Endothelial cell of umbilical vein (primary cell): ENCODE data around the gene CRACR2B. TPM values are rescaled to one million over a fixed set of nuclear protein-coding genes. Genes with fewer than 3 reads are reported as not detected.
A peak's percentile ranks its signal among the peaks of the same experiment; 100 is the strongest.

Experiments used
- BruUV-seq: library from RNA; stranded (reverse); fragments of 400-500 nt; replicated peaks from 2 replicates; lab custom pipeline; 2021; lab: Mats Ljungman, UMichigan
- CTCF ChIA-PET: fragments of 300-600, 350-600 bp; sonication (Branson Sonifier 250); formaldehyde crosslinking; loops from one replicate; lab custom pipeline; 2021; ENCODE audit warnings: antibody characterized with exemption, inconsistent platforms; lab: Charles Lee
- POLR2A ChIA-PET: fragments of 300-600, 350-600 bp; sonication (Branson Sonifier 250); formaldehyde crosslinking; loops from one replicate; lab custom pipeline; 2021; ENCODE audit warnings: antibody characterized with exemption, inconsistent platforms; lab: Charles Lee
- DNase-seq: peaks from one replicate; pipeline ENCODE4 v3.0.0-alpha.2; 2011; ENCODE audit warnings: low read depth, low spot score
- FAIRE-seq: peaks from 2 replicates; lab custom pipeline; 2011; peaks lifted over from hg19 to GRCh38; lab: Jason Lieb, UNC
- H2AFZ ChIP-seq: 2 replicates; pipeline ENCODE4 v1.6.0; 2012; ENCODE audit warnings: low read depth, low read length, control low read depth, inconsistent platforms
- H3K27ac ChIP-seq: 2 replicates; pipeline ENCODE4 v1.5.1; 2011; ENCODE audit warnings: low read depth, mild to moderate bottlenecking, control low read depth, low read length, moderate library complexity; ENCODE audit not compliant: insufficient read depth
- H3K27me3 ChIP-seq, 2 experiments: 2 replicates each; pipeline versions ENCODE4 v1.6.0 to v1.6.1; 2011; ENCODE audit warnings: low read length in 2 of 2, mixed read lengths in 1 of 2; ENCODE audit not compliant: control insufficient read depth in 2 of 2, insufficient read depth in 2 of 2
- H3K36me3 ChIP-seq, 2 experiments: 2 replicates in 1 of 2; 3 replicates in 1 of 2; pipeline ENCODE4 v1.5.1; 2011; ENCODE audit warnings: low read length in 2 of 2, mild to moderate bottlenecking in 1 of 2, moderate library complexity in 1 of 2; ENCODE audit not compliant: control insufficient read depth in 2 of 2, insufficient read depth in 2 of 2; ENCODE audit errors: extremely low read depth in 1 of 2
- H3K4me1 ChIP-seq: 3 replicates; pipeline ENCODE4 v1.5.1; 2011; ENCODE audit warnings: mild to moderate bottlenecking, low read length; ENCODE audit not compliant: control insufficient read depth, insufficient read depth; ENCODE audit errors: extremely low read depth
- H3K4me2 ChIP-seq: 2 replicates; pipeline ENCODE4 v1.6.1; 2011; ENCODE audit warnings: low read length, control low read depth, mixed read lengths; ENCODE audit not compliant: insufficient read depth
- H3K4me3 ChIP-seq, 3 experiments: fragments of 200-600 bp in 1 of 3; sonication (generic), shearing (Covaris generic) in 1 of 3; replicated peaks in 1 of 3; 2 replicates each; pipeline ENCODE4 v1.5.1; 2011 to 2016; ENCODE audit warnings: control low read depth in 3 of 3, low read length in 3 of 3, mild to moderate bottlenecking in 2 of 3, inconsistent platforms in 1 of 3, low read depth in 1 of 3, moderate library complexity in 1 of 3; ENCODE audit not compliant: insufficient read depth in 1 of 3
- H3K79me2 ChIP-seq: 2 replicates; pipeline ENCODE4 v1.6.0; 2012; ENCODE audit warnings: low read length, inconsistent platforms; ENCODE audit not compliant: control insufficient read depth, insufficient read depth
- H3K9ac ChIP-seq: replicated peaks from 2 replicates; pipeline ENCODE3; 2011; ENCODE audit warnings: low read length, control low read depth; ENCODE audit not compliant: insufficient read depth; ENCODE audit errors: extremely low read depth
- H3K9me1 ChIP-seq: replicated peaks from 3 replicates; pipeline ENCODE4 v1.6.0; 2011; ENCODE audit warnings: mild to moderate bottlenecking, low read length; ENCODE audit not compliant: control insufficient read depth, insufficient read depth; ENCODE audit errors: extremely low read depth
- H3K9me3 ChIP-seq: replicated peaks from 2 replicates; pipeline ENCODE4 v1.5.1; 2012; ENCODE audit warnings: low read length, inconsistent platforms; ENCODE audit not compliant: control insufficient read depth, insufficient read depth
- H4K20me1 ChIP-seq: replicated peaks from 2 replicates; pipeline ENCODE3; 2011; ENCODE audit warnings: mild to moderate bottlenecking, low read length; ENCODE audit not compliant: control insufficient read depth, insufficient read depth; ENCODE audit errors: extremely low read depth
- EZH2 ChIP-seq: IDR thresholded peaks from 2 replicates; pipeline ENCODE4 v1.6.1; 2012; ENCODE audit warnings: borderline replicate concordance, low read depth, mild to moderate bottlenecking, moderate library complexity, low read length, inconsistent platforms; ENCODE audit not compliant: severe bottlenecking
- FOS ChIP-seq: IDR thresholded peaks from 2 replicates; pipeline ENCODE4 v1.6.1; 2011; ENCODE audit warnings: mild to moderate bottlenecking, low read length, moderate library complexity, borderline replicate concordance; ENCODE audit not compliant: insufficient read depth
- JUN ChIP-seq: IDR thresholded peaks from 2 replicates; pipeline ENCODE4 v1.6.1; 2011; ENCODE audit warnings: borderline replicate concordance, low read depth; ENCODE audit not compliant: insufficient read length, insufficient read depth
- MYC ChIP-seq: IDR thresholded peaks from one replicate; pipeline ENCODE4 v1.6.1; 2011; ENCODE audit warnings: mild to moderate bottlenecking, low read depth, low read length
- POLR2A ChIP-seq: IDR thresholded peaks from 2 replicates; pipeline ENCODE4 v1.6.1; 2012; ENCODE audit warnings: low read depth, mild to moderate bottlenecking, control low read depth, low read length
- POLR2AphosphoS5 ChIP-seq: IDR thresholded peaks from 2 replicates; pipeline ENCODE4 v1.6.1; 2012; ENCODE audit warnings: low read depth, mild to moderate bottlenecking, control low read depth, low read length, moderate library complexity; ENCODE audit not compliant: insufficient read depth
- dilution Hi-C: fragments of 300-500 bp; cut with MboI; formaldehyde crosslinking; loops from one replicate; pipeline ENCODE4 v1.15.0; 2019; ENCODE audit warnings: low sequenced_read_pairs; ENCODE audit not compliant: extremely low pct_ligation_motif_present
- intact Hi-C: fragments of 100-400 bp; cut with micrococcal nuclease; formaldehyde crosslinking; loops from one replicate; pipeline ENCODE4 v1.10.0; 2022
- polyA plus RNA-seq, 4 experiments: library from polyadenylated mRNA; depleted of rRNA in 3 of 4; stranded (reverse) in 3 of 4; unstranded in 1 of 4; fragments of >200 nt; gene quantifications; 2 replicates each; pipeline versions ENCODE4 v1.2.1 to v1.2.3, GENCODE V29; 2011 to 2012; ENCODE audit warnings: missing spikeins in 1 of 4
- total RNA-seq: library from RNA; stranded (reverse); gene quantifications from 2 replicates; pipeline ENCODE4 v1.2.3, GENCODE V29; 2021

The CRACR2B gene
- total and polyA plus RNA-seq, 2 donors (not counting 3 experiments of a cell fraction or from before 2014, with no cell fraction given), result 8.4 to 9.3 TPM

- H3K4me2 ChIP-seq, result peak overlapping the region; percentile 63
- peak; percentile 85 for FAIRE-seq
- no peak overlapping the region for H2AFZ ChIP-seq
- peaks cover 3 to 17% of the 10 kb centered on the region in 2 experiments for H3K36me3 ChIP-seq
- no peaks in the 10 kb centered on the region for H3K27me3 ChIP-seq
- peak overlapping the region; percentile 52 to 79 (median 77) for H3K4me3 ChIP-seq
- ChIA-PET CTCF (interaction anchor here (1.1 to 2.7 kb wide), 3 partner anchors 9 to 14 kb away, joined by 3 to 11 read pairs (median 7); partner anchors contain the start of gene RPLP2), POLR2A (interaction anchor here (0.6 to 3.3 kb wide), 7 partner anchors 9 to 30 kb away, joined by 3 to 23 read pairs (median 9); partner anchors contain the start of genes CEND1, RPLP2 and TSPAN4)
- dilution Hi-C loops, result no loop called here
- peak overlapping the region; percentile 89 for H3K27ac ChIP-seq
- H3K9me3 ChIP-seq, result no peaks in the 10 kb centered on the region
- intact Hi-C loops, result loop anchor here (1.0 to 2.0 kb wide), 3 partner anchors 9 to 15 kb away; partner anchors contain the start of gene RPLP2
- H3K9me1 ChIP-seq, result no peaks in the 10 kb centered on the region
- H3K4me1 ChIP-seq, result peaks cover 20% of the 10 kb centered on the region
- peaks cover 19% of the 10 kb centered on the region for H3K79me2 ChIP-seq
- no TSS peak for BruUV-seq
- no peaks in the 10 kb centered on the region for H4K20me1 ChIP-seq
- DNase-seq, result peak; percentile 69
- H3K9ac ChIP-seq, result peak overlapping the region; percentile 94
- TF ChIP-seq POLR2AphosphoS5 (peak; percentile 34), MYC (no peak), JUN (no peak), EZH2 (no peak), POLR2A (peak; percentile 54), FOS (no peak)
Observed at GRCh38 chr11:819943-820649, 7.6 kb upstream of the CRACR2B start.
